Activated CD4-positive, alpha-beta T cell treated with anti-CD3 and anti-CD28 coated beads for 24 hours (primary cell): Measurements from ENCODE around the gene PXMP2.
A peak's percentile ranks its signal among the peaks of the same experiment; 100 is the strongest.
"Not testable (repeated sequence)": the region's sequence is repeated elsewhere in the genome, so short reads cannot be mapped to it uniquely, and the experiment has no call there.

Experiments
- DNase-seq, 2 donors: peaks; one replicate each; pipeline ENCODE4 v3.0.0-alpha.2; 2020; ENCODE audit warnings: low read depth in 2 of 2

The PXMP2 gene

GRCh38 chr12:132694888-132695287, 7.5 kb downstream of the PXMP2 start:
- DNase-seq = not testable (repeated sequence)

- DNase-seq = no peak
Observed at GRCh38 chr12:132695431-132695830, 8.0 kb downstream of the PXMP2 start.

- no peak for DNase-seq
Observed at GRCh38 chr12:132698341-132698740, 11.0 kb downstream of the PXMP2 start.

GRCh38 chr12:132700212-132700822, 12.9 kb downstream of the PXMP2 start:
- no peak for DNase-seq

GRCh38 chr12:132702640-132703039, 15.3 kb downstream of the PXMP2 start:
- no peak for DNase-seq

GRCh38 chr12:132703641-132704040, 16.3 kb downstream of the PXMP2 start:
- no peak for DNase-seq

GRCh38 chr12:132707241-132707640, 19.9 kb downstream of the PXMP2 start:
- DNase-seq = no peak

- no peak for DNase-seq
Observed at GRCh38 chr12:132708150-132708549, 20.8 kb downstream of the PXMP2 start.

- DNase-seq = no peak
Observed at GRCh38 chr12:132710043-132710404, 22.6 kb downstream of the PXMP2 start.

GRCh38 chr12:132710405-132711079, 23.2 kb downstream of the PXMP2 start, which contains the start of gene PGAM5:
Gene PGAM5 (plus strand): TSS chr12:132710842. CDS start chr12:132710877, 35 bp downstream.
- peak; percentile 76 for DNase-seq

- no peak for DNase-seq
Observed at GRCh38 chr12:132711080-132711843, 23.9 kb downstream of the PXMP2 start.

- DNase-seq = no peak
Observed at GRCh38 chr12:132713123-132713522, 25.7 kb downstream of the PXMP2 start.

- DNase-seq = no peak
Observed at GRCh38 chr12:132715874-132716273, 28.5 kb downstream of the PXMP2 start.

- no peak for DNase-seq
Observed at GRCh38 chr12:132716356-132716755, 29.0 kb downstream of the PXMP2 start.

- no peak for DNase-seq
Observed at GRCh38 chr12:132717011-132717410, 29.6 kb downstream of the PXMP2 start.

GRCh38 chr12:132717531-132718387, 30.4 kb downstream of the PXMP2 start:
- DNase-seq = no peak

GRCh38 chr12:132718644-132719043, 31.3 kb downstream of the PXMP2 start:
- no peak for DNase-seq

GRCh38 chr12:132719141-132719953, 32.0 kb downstream of the PXMP2 start:
- no peak for DNase-seq

GRCh38 chr12:132719954-132720324, 32.6 kb downstream of the PXMP2 start:
- DNase-seq = no peak

GRCh38 chr12:132720606-132721345, 33.4 kb downstream of the PXMP2 start:
- DNase-seq = no peak
